Measurements from ENCODE around the gene DIMT1. TPM values are rescaled to one million over a fixed set of nuclear protein-coding genes. Genes with fewer than 3 reads are reported as not detected.

The DIMT1 gene
- total RNA-seq, 1 donor from 2014 or later: 19.5 TPM

GRCh38 chr5:62431735-62432620, 28.3 kb upstream of the DIMT1 start:
- no peaks in the 10 kb centered on the region for H3K36me3 Mint-ChIP-seq (ENCODE audit: unreplicated experiment)
- TF ChIP-seq, protein P1, sequence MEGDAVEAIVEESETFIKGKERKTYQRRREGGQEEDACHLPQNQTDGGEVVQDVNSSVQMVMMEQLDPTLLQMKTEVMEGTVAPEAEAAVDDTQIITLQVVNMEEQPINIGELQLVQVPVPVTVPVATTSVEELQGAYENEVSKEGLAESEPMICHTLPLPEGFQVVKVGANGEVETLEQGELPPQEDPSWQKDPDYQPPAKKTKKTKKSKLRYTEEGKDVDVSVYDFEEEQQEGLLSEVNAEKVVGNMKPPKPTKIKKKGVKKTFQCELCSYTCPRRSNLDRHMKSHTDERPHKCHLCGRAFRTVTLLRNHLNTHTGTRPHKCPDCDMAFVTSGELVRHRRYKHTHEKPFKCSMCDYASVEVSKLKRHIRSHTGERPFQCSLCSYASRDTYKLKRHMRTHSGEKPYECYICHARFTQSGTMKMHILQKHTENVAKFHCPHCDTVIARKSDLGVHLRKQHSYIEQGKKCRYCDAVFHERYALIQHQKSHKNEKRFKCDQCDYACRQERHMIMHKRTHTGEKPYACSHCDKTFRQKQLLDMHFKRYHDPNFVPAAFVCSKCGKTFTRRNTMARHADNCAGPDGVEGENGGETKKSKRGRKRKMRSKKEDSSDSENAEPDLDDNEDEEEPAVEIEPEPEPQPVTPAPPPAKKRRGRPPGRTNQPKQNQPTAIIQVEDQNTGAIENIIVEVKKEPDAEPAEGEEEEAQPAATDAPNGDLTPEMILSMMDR (IDR thresholded peaks at IDR 0.05): no peak
- H3K9me3 Mint-ChIP-seq (ENCODE audit: unreplicated experiment): no peaks in the 10 kb centered on the region
- no peak overlapping the region for H3K27ac Mint-ChIP-seq (ENCODE audit: unreplicated experiment)
- H3K4me3 Mint-ChIP-seq (ENCODE audit: unreplicated experiment): no peak overlapping the region
- no peaks in the 10 kb centered on the region for H3K4me1 Mint-ChIP-seq (ENCODE audit: unreplicated experiment)
- DNase-seq (ENCODE audit: extremely low spot score, unreplicated experiment): no peak
- H3K27me3 Mint-ChIP-seq (ENCODE audit: unreplicated experiment): no peaks in the 10 kb centered on the region

DNA sequence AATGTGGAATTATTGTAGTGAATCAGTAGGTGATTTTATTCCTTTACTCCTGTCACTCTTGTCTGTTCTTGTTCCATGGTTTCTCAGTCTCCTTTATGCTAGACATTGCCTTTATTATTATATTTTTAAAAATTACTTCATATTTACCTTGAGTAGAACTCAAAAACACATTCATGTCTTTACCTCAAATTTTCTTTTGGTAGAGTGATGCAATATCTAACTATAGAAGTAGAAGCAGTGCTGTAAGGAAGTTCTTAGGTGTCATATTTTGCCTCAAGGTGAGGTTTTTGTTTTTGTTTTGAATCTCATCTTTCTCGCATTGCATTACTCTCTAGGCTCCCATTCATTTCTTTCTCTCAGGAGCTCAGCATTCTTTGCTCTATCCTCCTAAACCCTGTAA, 21.1 kb upstream of the DIMT1 start:
- DNase-seq (ENCODE audit: extremely low spot score, unreplicated experiment): no peak
- no peak overlapping the region for H3K4me3 Mint-ChIP-seq (ENCODE audit: unreplicated experiment)
- H3K4me1 Mint-ChIP-seq (ENCODE audit: unreplicated experiment): no peaks in the 10 kb centered on the region
- H3K27me3 Mint-ChIP-seq (ENCODE audit: unreplicated experiment): no peaks in the 10 kb centered on the region
- no peaks in the 10 kb centered on the region for H3K36me3 Mint-ChIP-seq (ENCODE audit: unreplicated experiment)
- TF ChIP-seq, protein P1 (IDR thresholded peaks at IDR 0.05): no peak
- no peak overlapping the region for H3K27ac Mint-ChIP-seq (ENCODE audit: unreplicated experiment)
- no peaks in the 10 kb centered on the region for H3K9me3 Mint-ChIP-seq (ENCODE audit: unreplicated experiment)

GRCh38 chr5:62421414-62421813, 17.7 kb upstream of the DIMT1 start:
- H3K27me3 Mint-ChIP-seq (ENCODE audit: unreplicated experiment): no peaks in the 10 kb centered on the region
- no peak overlapping the region for H3K27ac Mint-ChIP-seq (ENCODE audit: unreplicated experiment)
- H3K36me3 Mint-ChIP-seq (ENCODE audit: unreplicated experiment): no peaks in the 10 kb centered on the region
- no peak for DNase-seq (ENCODE audit: extremely low spot score, unreplicated experiment)
- TF ChIP-seq, protein P1 (IDR thresholded peaks at IDR 0.05): no peak
- H3K4me3 Mint-ChIP-seq (ENCODE audit: unreplicated experiment): no peak overlapping the region
- H3K9me3 Mint-ChIP-seq (ENCODE audit: unreplicated experiment): no peaks in the 10 kb centered on the region
- no peaks in the 10 kb centered on the region for H3K4me1 Mint-ChIP-seq (ENCODE audit: unreplicated experiment)

DNA sequence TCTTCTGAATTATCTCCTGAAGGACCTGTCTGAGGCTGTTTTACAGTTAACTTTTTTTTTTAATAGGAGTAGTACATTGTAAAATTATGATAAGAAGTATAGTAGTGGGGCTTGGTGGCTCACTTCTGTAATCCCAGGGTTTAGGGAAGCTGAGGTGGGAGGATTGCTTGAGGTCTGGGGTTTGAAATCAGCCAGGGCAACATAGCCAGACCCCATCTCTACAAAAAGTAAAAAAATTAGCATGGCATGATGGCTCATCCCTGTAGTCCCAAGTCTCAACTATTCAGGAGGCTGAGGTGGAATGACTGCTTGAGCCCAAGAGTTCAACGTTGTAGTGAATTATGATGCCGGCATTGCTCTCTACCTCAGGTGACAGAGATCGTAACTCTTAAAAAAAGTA, 15.9 kb upstream of the DIMT1 start:
- H3K27ac Mint-ChIP-seq (ENCODE audit: unreplicated experiment): no peak overlapping the region
- no peaks in the 10 kb centered on the region for H3K4me1 Mint-ChIP-seq (ENCODE audit: unreplicated experiment)
- no peaks in the 10 kb centered on the region for H3K36me3 Mint-ChIP-seq (ENCODE audit: unreplicated experiment)
- no peaks in the 10 kb centered on the region for H3K27me3 Mint-ChIP-seq (ENCODE audit: unreplicated experiment)
- TF ChIP-seq, protein P1 (IDR thresholded peaks at IDR 0.05): no peak
- DNase-seq (ENCODE audit: extremely low spot score, unreplicated experiment): no peak
- no peaks in the 10 kb centered on the region for H3K9me3 Mint-ChIP-seq (ENCODE audit: unreplicated experiment)
- H3K4me3 Mint-ChIP-seq (ENCODE audit: unreplicated experiment): no peak overlapping the region

GRCh38 chr5:62418462-62419076, 14.9 kb upstream of the DIMT1 start:
- Mint-ChIP-seq H3K27me3 (ENCODE audit: unreplicated experiment) (no peaks in the 10 kb centered on the region), H3K27ac (ENCODE audit: unreplicated experiment) (no peak overlapping the region)

More at GRCh38 chr5:62418462-62419076, 14.9 kb upstream of the DIMT1 start:
- no peak overlapping the region for H3K4me3 Mint-ChIP-seq (ENCODE audit: unreplicated experiment)
- no peaks in the 10 kb centered on the region for H3K36me3 Mint-ChIP-seq (ENCODE audit: unreplicated experiment)
- TF ChIP-seq, protein P1 (IDR thresholded peaks at IDR 0.05): no peak
- H3K9me3 Mint-ChIP-seq (ENCODE audit: unreplicated experiment): no peaks in the 10 kb centered on the region
- H3K4me1 Mint-ChIP-seq (ENCODE audit: unreplicated experiment): peaks cover 9% of the 10 kb centered on the region
- DNase-seq (ENCODE audit: extremely low spot score, unreplicated experiment): no peak
